GM18951 (cell line): Measurements from ENCODE around the gene PRSS36.
A peak's percentile ranks its signal among the peaks of the same experiment; 100 is the strongest.
"Not testable (repeated sequence)": the region's sequence is repeated elsewhere in the genome, so short reads cannot be mapped to it uniquely, and the experiment has no call there.

Experiments used
- POLR2A ChIP-seq: IDR thresholded peaks from 4 replicates; pipeline ENCODE4 v1.6.1; 2011; ENCODE audit warnings: mild to moderate bottlenecking; ENCODE audit not compliant: insufficient read length, insufficient read depth; ENCODE audit errors: extremely low read depth
- in situ Hi-C: fragments of 300-500 bp; cut with MboI; formaldehyde crosslinking; loops from one replicate; pipeline ENCODE4 v1.12.0; 2022; ENCODE audit warnings: low sequenced_read_pairs, mixed read lengths, inconsistent platforms; ENCODE audit not compliant: unreplicated experiment

PRSS36 gene

GRCh38 chr16:31142109-31143010 lies 7.5 kb downstream of the PRSS36 start:
- in situ Hi-C loops: no loop called here
- peak; percentile 45 for TF ChIP-seq POLR2A

GRCh38 chr16:31141489-31142108 lies 8.3 kb downstream of the PRSS36 start:
- TF ChIP-seq POLR2A: no peak
- in situ Hi-C loops: no loop called here

GRCh38 chr16:31141071-31141469 lies 8.8 kb downstream of the PRSS36 start:
- in situ Hi-C loops: not testable (repeated sequence)

DNA sequence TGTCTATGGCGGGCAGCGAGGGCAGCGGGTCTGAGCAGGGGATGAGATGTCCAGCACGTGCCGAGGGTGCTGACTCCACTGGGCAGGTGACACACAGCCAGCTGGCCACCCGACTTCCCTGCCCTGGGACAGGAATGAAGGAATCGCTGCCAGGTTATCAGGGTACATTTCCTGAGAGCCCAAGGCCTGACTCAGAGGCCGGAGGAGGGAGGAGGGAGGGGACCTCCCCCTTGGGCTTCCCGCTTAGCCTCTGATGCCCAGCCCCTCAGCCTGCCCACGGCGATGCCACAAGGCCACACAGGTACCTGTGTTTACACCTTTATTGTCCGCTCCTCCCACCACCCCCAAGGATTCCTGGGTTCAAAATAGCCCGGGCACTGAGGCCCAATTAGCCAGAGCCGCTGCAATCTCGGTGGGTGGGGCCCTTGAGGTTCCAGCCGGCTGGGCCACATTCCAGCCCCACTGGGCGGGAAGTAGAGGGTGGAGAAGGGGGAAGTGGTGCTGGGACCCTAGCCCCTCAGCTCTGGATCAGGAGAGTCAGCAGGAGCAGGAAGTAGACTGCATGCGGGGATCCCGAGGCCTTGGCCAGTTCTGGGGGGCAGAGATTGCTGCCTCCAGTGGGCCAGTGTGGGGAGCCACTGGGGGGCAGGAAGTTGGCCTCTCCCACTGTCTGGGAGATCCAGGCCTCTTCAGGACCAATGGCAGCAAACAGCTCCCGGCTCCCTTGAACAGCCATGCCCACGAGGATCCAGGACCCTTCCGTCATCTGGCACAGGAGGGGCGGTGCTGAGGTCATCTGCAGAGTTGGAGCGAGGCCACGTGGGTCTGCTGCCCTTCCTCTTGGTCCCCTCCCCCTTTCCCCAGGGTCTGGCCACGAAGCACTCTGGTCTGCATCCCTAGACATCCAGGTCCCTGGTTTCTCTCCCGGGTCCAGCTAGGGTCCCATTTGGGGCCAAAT lies 11.0 kb downstream of the PRSS36 start:
- TF ChIP-seq POLR2A: no peak
- in situ Hi-C loops: no loop called here

GRCh38 chr16:31136822-31137499 lies 12.9 kb downstream of the PRSS36 start:
- in situ Hi-C loops: not testable (repeated sequence)

GRCh38 chr16:31136287-31136662 lies 13.6 kb downstream of the PRSS36 start:
- in situ Hi-C loops: no loop called here
- TF ChIP-seq POLR2A: no peak

- in situ Hi-C loops: no loop called here
- TF ChIP-seq POLR2A: no peak
Observed at GRCh38 chr16:31135535-31136286, 14.2 kb downstream of the PRSS36 start, which contains the start of gene PRSS8. Gene PRSS8 (minus strand): TSS chr16:31135727. CDS start chr16:31135498, 229 bp downstream.

- in situ Hi-C loops: no loop called here
- no peak for TF ChIP-seq POLR2A
Observed at GRCh38 chr16:31134625-31135534, 15.0 kb downstream of the PRSS36 start.

GRCh38 chr16:31134091-31134571 lies 15.7 kb downstream of the PRSS36 start:
- TF ChIP-seq POLR2A: no peak
- in situ Hi-C loops: no loop called here

DNA sequence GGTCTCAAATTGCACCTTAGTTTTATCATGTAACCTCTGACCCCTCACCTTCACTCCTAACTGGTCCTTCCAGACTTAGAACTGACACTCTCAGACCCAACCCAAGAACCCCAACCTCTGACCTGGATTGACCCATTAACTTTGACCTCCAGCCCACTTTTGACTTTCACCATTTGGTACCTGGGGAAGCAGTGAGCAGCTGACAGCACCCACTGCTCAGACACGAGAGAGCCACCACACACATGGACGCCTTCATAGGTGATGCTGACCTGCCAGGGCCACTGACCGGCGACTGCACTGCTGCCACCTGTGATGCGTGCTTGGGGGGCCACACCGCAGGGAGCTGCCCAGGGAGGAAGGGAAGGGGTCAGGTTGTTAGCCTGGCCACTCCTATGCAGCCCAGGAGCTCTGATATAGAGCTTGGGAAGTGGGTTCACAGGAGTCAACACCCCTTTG lies 16.8 kb downstream of the PRSS36 start:
- in situ Hi-C loops: no loop called here

DNA sequence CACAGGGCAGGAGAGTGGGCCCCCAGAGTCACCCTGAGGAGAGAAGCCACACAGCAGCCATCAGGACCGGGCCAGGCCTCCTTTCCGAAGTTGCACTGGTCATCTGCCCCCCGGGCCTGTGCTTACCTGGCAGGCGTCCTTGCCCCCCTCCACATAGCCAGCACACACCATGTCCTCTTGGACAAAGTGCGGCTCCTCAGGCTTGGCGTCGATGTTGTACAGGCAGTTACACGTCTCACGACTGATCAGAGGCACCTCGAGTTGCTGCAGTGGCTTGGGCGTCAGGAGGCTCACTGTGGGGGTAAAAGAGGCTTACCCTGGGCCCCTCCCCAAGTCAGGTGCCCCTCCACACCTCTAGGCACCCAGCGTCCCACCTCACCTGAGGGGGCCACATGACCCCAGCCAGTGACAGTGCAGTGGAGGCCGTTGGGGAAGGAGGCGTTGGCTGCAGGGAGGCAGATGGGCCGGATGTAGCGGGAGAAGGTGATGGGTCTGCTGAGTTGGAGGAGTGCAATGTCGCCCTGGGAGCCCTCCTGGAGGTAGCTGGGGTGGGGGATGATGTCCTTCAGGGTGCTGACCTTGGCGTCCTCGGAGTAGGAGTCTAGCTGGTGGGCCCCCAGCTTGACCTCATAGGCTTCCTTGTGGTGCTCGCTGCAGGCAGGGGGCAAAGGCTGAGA lies 17.4 kb downstream of the PRSS36 start:
- TF ChIP-seq POLR2A: no peak
- in situ Hi-C loops: no loop called here

More for the DNA sequence above, 16.8 kb downstream of the PRSS36 start:
- TF ChIP-seq POLR2A: no peak
